Measurements from ENCODE around the gene XRCC5. TPM values are rescaled to one million over a fixed set of nuclear protein-coding genes. Genes with fewer than 3 reads are reported as not detected.

XRCC5 gene
- total RNA-seq, 4 donors from 2014 or later: 134 to 164 (median 147) TPM

- WGBS, 2 donors: 63 to 64% methylated on average over 4 of the region's 4 CpGs
- TF ChIP-seq EP300 (IDR thresholded peaks at IDR 0.05) (no peak), POLR2A (IDR thresholded peaks at IDR 0.05) (no peak)
- TF ChIP-seq, protein P1, sequence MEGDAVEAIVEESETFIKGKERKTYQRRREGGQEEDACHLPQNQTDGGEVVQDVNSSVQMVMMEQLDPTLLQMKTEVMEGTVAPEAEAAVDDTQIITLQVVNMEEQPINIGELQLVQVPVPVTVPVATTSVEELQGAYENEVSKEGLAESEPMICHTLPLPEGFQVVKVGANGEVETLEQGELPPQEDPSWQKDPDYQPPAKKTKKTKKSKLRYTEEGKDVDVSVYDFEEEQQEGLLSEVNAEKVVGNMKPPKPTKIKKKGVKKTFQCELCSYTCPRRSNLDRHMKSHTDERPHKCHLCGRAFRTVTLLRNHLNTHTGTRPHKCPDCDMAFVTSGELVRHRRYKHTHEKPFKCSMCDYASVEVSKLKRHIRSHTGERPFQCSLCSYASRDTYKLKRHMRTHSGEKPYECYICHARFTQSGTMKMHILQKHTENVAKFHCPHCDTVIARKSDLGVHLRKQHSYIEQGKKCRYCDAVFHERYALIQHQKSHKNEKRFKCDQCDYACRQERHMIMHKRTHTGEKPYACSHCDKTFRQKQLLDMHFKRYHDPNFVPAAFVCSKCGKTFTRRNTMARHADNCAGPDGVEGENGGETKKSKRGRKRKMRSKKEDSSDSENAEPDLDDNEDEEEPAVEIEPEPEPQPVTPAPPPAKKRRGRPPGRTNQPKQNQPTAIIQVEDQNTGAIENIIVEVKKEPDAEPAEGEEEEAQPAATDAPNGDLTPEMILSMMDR (IDR thresholded peaks at IDR 0.05): no peak
- H3K4me3 ChIP-seq: no peak overlapping the region
- H3K9me3 ChIP-seq: no peaks in the 10 kb centered on the region
- DNase-seq (ENCODE audit: low spot score in 2 of 2): no peak
- peaks cover 0 to 6% (median 0%) of the 10 kb centered on the region in 3 donors for H3K36me3 ChIP-seq
- no peaks in the 10 kb centered on the region for H3K4me1 ChIP-seq
- H3K27me3 ChIP-seq: no peaks in the 10 kb centered on the region
- no peak overlapping the region for H3K27ac ChIP-seq
Observed at GRCh38 chr2:216222650-216223352, 113.7 kb downstream of the XRCC5 start.

DNA sequence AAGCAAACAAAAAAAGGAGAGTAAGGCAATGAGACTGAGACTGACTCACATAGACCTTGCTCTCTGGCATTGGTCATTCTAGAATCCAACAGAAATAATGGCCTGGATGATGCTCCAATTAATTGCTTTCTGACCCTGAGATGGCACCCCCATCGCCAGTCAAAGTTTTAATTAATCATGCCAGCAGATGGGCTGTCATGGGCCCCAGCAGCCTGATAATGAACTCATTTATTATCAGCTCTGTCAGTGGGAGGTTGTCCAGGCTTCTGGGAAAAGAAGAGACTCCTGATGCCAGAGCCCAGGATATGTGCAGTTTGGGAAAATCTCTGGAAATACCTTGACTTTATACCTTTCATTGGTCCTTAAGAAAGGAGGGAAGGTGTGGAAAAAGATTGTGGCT is 115.2 kb downstream of the XRCC5 start:
- Histone ChIP-seq H3K4me1 (no peaks in the 10 kb centered on the region), H3K9me3 (no peaks in the 10 kb centered on the region), H3K4me3 (no peak overlapping the region), H3K27me3 (no peaks in the 10 kb centered on the region), H3K36me3 (peaks cover 0 to 6% (median 0%) of the 10 kb centered on the region in 3 donors), H3K27ac (no peak overlapping the region)
- 83 to 95% methylated on average over 1 of the region's 1 CpG for WGBS, 2 donors
- no peak for DNase-seq (ENCODE audit: low spot score in 2 of 2)
- TF ChIP-seq, protein P1 (IDR thresholded peaks at IDR 0.05): no peak
- TF ChIP-seq EP300 (IDR thresholded peaks at IDR 0.05) (no peak), POLR2A (IDR thresholded peaks at IDR 0.05) (no peak)

GRCh38 chr2:216229277-216229914 is 120.2 kb downstream of the XRCC5 start:
- TF ChIP-seq POLR2A (IDR thresholded peaks at IDR 0.05) (no peak), EP300 (IDR thresholded peaks at IDR 0.05) (no peak)
- TF ChIP-seq, protein P1 (IDR thresholded peaks at IDR 0.05): no peak

DNA sequence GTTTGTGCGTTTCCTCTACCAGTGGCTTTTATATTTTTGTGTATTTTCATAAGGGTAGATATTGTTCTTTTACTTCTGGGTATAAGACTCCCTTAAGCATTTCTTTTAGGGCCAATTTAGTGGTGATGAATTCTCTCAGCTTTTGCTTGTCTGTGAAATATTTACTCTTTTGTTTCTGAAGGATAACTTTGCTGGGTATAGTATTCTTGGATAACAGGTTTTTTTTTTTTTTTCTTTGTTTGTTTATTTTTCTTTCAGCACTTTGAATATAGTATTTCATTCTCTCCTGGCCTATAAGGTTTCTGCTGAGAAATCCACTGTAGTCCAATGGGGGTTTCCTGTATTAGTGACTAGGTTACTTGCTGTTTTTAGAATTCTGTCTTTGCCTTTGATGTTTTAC is 122.7 kb downstream of the XRCC5 start:
- H3K27me3 ChIP-seq: no peaks in the 10 kb centered on the region
- no peak for DNase-seq (ENCODE audit: low spot score in 2 of 2)
- WGBS, 2 donors: 0% methylated on average over 1 of the region's 1 CpG
- no peaks in the 10 kb centered on the region for H3K36me3 ChIP-seq
- H3K9me3 ChIP-seq: peaks cover 0 to 45% (median 5%) of the 10 kb centered on the region in 4 donors
- H3K4me1 ChIP-seq: no peaks in the 10 kb centered on the region
- H3K27ac ChIP-seq: no peak overlapping the region
- no peak overlapping the region for H3K4me3 ChIP-seq
- TF ChIP-seq POLR2A (IDR thresholded peaks at IDR 0.05) (no peak), EP300 (IDR thresholded peaks at IDR 0.05) (no peak)
- TF ChIP-seq, protein P1 (IDR thresholded peaks at IDR 0.05): no peak

More at GRCh38 chr2:216229277-216229914, 120.2 kb downstream of the XRCC5 start:
- DNase-seq (ENCODE audit: low spot score in 2 of 2): no peak
- Histone ChIP-seq H3K4me1 (no peaks in the 10 kb centered on the region), H3K27me3 (no peaks in the 10 kb centered on the region), H3K36me3 (no peaks in the 10 kb centered on the region), H3K27ac (no peak overlapping the region), H3K4me3 (no peak overlapping the region), H3K9me3 (peaks cover 0 to 45% (median 5%) of the 10 kb centered on the region in 4 donors)
- 89 to 91% methylated on average over 5 of the region's 5 CpGs for WGBS, 2 donors

DNA sequence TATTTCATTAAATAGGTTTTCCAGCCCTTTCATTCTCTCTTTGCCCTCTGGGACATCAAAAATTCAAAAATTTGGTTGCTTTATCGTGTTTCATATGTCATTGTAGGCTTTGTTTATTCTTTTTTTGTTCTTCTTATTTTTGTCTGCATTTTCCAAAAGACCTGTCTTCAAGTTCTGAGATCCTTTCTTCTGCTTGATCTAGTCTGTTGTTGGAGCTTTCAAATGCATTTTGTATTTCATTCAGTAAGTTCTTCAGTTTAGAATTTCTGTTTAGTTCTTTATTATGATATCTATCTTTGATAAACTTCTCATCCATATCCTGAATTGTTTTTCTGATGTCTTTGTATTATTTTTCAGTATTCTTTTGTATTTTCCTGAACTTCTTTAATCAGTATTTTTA is 123.6 kb downstream of the XRCC5 start:
- DNase-seq (ENCODE audit: low spot score in 2 of 2): no peak
- Histone ChIP-seq H3K4me1 (no peaks in the 10 kb centered on the region), H3K27ac (no peak overlapping the region), H3K9me3 (peaks cover 0 to 45% (median 5%) of the 10 kb centered on the region in 4 donors), H3K4me3 (no peak overlapping the region), H3K27me3 (no peaks in the 10 kb centered on the region), H3K36me3 (no peaks in the 10 kb centered on the region)
- TF ChIP-seq, protein P1 (IDR thresholded peaks at IDR 0.05): no peak
- TF ChIP-seq POLR2A (IDR thresholded peaks at IDR 0.05): no peak
- no peak for TF ChIP-seq EP300 (IDR thresholded peaks at IDR 0.05)
- WGBS, 2 donors: 91 to 94% methylated on average over 1 of the region's 1 CpG

All from tibial nerve (tissue), 4 donors.